Lower leg skin (tissue), 3 donors: ENCODE data around the gene DAAM2.

Experiments used
- POLR2A ChIP-seq, 2 donors: fragments of 450-650 bp; IDR thresholded peaks; one replicate each; pipeline ENCODE4 v1.6.1; 2016 to 2017; ENCODE audit warnings: antibody characterized with exemption in 2 of 2, mild to moderate bottlenecking in 1 of 2, moderate library complexity in 1 of 2
- TF ChIP-seq, protein P1 (sequence below), 3 donors: fragments of 450-650 bp; IDR thresholded peaks; one replicate each; pipeline ENCODE4 v1.5.1; 2016; ENCODE audit warnings: antibody characterized with exemption in 3 of 3, mild to moderate bottlenecking in 3 of 3, moderate library complexity in 2 of 3

DNA sequence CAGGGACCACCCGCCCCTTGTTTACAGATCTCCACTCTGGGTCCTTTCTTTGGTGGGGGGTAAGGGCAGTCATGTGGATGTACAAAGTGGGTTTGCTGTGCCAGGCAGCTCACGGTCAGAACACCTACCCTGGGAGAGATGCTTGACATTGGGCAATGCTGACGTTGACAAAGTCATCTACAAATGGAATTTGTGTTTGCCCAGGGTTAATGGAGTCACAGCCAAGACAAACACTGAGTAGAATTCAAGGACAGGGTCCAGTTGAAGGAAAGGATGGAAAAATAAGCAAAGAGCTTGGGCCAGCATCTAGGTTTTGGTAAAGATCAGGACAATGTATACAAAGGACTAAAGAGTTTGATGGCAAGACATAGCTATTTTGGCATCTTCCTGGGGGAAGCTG, 87.4 kb downstream of the DAAM2 start:
- TF ChIP-seq, protein P1, sequence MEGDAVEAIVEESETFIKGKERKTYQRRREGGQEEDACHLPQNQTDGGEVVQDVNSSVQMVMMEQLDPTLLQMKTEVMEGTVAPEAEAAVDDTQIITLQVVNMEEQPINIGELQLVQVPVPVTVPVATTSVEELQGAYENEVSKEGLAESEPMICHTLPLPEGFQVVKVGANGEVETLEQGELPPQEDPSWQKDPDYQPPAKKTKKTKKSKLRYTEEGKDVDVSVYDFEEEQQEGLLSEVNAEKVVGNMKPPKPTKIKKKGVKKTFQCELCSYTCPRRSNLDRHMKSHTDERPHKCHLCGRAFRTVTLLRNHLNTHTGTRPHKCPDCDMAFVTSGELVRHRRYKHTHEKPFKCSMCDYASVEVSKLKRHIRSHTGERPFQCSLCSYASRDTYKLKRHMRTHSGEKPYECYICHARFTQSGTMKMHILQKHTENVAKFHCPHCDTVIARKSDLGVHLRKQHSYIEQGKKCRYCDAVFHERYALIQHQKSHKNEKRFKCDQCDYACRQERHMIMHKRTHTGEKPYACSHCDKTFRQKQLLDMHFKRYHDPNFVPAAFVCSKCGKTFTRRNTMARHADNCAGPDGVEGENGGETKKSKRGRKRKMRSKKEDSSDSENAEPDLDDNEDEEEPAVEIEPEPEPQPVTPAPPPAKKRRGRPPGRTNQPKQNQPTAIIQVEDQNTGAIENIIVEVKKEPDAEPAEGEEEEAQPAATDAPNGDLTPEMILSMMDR (IDR thresholded peaks at IDR 0.05), result no peak
- no peak for TF ChIP-seq POLR2A (IDR thresholded peaks at IDR 0.05)
